ENCODE results near the gene SNCB.

The SNCB gene

DNA sequence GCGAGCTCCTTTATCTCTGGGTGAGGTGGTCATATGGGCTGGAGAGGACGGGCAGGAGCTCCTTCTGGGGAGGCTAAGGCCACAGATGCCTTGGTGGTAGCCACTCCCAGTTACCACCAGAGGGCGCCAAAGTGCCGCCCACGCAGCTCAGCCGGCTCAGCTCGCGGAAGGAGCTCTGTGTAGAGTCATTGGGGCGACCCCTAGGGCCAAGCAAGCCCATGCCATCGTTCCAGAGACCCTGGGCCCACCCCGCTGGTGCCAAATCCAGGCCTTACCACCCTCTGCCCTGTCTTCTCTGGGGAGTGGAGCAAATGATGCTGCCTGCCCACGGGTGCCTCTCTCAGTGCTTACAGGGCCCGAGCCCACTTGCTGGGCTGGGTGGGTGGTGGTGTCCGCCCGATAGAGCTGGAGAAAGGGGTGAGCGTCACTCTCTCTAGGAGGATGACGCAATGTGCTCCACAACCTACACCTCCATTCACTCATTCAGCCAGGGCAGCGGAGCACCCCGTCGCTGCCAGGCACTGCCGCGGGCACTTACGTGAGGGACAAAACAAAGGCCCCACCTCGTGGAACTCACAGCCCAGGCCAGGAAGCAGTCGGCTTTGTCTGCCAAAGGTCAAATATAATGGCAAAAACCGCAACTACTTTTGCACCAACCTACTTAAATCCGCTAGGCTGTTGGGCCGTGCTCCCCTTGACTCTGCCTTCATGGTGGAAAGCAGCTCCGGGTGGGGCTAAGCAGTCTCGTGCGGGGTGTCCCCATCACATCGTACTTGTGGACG is 30.7 kb upstream of the SNCB start:
- peak; percentile 77 for DNase-seq

DNA sequence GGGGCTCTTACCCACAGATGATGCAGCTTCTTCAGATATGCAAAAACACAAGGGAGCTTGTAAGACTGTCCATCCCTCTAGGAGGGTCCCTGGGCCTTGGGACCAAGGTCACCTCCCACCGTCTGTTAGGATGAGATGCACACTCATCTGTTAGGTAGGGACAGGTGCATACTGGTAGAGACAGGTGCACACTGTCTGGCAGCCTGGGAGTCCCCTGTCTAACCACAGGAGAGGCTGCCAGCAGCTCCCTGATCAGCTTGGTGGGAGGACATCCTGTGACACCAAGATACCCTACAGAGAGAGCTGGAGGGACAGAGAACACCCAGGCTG is 30.2 kb upstream of the SNCB start:
- DNase-seq: no peak

DNA sequence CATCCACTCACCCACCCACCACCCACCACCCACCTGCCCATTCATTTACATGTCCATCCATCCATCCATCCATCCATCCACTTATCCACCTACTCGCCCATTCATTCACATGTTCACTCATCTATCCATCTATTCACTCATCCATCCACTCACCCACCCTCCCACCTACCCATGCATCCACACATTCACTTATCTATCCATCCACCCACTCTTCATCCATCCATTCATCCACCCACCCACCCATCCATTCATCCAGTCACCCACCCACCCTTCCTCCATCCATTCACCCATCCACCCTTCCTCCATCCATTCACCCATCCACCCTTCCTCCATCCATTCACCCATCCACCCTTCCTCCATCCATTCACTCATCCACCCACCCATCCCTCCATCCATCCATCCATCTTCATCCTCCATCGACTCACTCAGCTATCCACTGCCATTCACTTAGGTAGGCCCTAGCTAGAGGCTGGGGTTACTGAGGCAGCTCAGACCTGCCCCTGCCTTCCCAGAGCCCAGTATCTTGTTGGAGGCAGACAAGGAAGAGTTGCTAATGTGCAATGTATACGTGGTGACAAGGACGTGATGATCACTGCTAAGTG is 29.6 kb upstream of the SNCB start:
- DNase-seq: no peak

DNA sequence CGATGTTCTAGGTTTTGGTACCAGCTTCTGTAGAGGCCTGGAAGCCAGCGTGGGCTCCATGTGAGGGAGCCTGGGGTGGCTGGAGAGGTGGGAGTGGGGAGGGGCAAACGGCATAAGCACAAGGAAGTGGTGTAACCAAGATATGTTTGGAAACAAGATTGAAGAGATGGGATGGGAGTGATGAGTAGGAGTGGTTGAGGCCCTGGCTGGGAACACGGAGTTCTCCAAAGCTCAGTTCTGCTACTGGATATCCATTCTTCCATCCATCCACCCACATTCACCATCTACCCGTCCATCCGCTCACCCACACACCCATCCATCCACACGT is 29.1 kb upstream of the SNCB start:
- no peak for DNase-seq

DNA sequence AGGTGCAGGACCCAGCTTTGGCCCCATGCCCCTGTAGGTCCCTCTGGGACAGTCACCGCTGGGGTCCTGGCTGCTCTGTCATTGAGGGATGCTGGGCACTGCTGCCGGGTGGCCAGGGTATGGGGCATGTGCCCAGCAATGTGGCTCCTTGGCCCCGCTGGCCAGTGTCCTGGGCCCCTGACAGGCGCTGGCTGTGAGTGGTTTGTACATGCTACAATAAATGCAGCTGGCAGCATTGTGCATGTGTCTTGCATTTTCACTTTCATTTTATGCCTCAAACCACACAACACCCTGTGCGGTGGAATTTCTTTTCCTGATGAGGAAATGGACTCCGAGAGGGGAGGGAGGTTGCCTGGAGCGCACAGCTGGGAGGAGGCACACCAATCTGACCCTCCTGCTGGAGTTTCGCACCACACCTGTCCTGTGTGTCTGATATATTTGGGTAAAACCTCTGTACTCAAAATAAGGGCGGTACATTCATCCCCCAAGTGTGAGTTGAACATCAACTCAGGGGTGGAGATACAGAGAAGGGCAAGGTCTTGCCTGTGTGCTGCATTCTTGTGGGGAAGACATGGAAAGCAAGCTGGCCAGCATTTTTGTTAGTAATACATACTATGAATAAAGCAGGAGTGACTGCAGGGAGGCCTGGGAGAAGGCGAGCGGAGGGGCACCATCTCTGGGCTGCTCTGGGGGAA is 28.6 kb upstream of the SNCB start:
- DNase-seq: peak; percentile 18

DNA sequence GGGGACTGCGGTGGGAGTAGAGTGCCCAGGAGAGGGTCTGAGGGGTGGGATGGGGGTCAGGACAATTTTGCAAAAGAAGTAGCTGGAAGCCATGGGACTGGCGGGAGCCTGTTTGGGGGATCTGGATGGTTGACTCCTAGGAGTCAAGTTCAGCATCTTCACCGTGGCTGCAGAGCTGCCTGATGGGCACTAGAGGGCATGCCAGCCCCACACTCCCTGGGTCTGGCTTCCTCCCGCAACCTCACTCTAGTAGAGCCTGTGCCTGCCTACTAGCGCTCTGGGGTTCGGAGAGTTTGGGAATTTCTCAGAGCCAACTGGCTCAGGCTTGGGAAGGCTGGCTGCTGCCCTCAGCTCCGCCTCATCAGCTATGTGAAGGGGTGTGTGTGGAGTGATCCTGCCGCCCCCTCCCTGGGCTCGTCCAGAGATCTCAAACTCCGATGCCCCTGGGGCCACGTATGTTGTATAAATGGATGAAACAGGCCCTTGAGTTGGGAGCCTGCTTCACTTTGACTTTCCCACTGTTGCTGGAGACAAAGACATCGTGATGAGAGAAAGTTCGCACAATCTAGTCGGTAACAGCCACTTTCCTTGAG is 27.8 kb upstream of the SNCB start:
- peak; percentile 72 for DNase-seq

DNA sequence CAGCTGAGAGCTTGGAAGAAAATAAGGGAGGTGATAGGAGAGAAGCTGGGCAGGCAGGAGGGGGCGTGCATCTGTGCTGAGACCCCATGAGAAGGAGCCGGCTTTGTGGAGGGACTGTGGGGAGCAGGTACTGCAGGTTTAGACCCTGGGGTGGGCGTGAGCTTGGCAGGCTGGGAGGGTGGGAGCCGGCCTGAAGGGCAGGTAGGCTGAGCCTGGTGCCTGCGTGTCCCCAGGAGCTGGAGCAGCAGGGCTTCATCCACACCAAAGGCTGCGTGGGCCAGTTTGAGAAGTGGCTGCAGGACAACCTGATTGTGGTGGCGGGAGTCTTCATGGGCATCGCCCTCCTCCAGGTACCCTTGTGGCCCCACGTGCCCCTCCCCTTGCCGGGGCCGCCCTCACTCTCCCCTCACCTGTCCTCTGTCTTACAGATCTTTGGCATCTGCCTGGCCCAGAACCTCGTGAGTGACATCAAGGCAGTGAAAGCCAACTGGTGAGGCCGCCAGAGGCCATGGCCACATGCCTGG is 26.2 kb upstream of the SNCB start:
- no peak for DNase-seq

DNA sequence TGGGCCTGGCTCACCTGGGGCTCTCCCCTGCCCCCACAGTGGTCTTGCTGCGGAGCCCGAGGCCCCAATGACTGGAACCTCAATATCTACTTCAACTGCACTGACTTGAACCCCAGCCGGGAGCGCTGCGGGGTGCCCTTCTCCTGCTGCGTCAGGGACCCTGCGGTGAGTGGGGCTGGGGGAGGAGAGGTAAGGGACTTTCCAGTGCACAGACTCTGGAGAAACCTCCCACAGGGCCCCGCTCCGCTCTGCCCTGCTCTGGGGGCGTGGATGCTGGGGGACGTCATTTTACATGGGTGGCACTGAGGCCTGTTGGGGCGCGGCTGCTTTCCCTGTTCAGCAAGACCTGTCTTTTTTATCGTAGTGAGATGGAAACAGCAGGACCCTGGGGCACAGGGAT is 24.5 kb upstream of the SNCB start:
- DNase-seq: no peak

DNA sequence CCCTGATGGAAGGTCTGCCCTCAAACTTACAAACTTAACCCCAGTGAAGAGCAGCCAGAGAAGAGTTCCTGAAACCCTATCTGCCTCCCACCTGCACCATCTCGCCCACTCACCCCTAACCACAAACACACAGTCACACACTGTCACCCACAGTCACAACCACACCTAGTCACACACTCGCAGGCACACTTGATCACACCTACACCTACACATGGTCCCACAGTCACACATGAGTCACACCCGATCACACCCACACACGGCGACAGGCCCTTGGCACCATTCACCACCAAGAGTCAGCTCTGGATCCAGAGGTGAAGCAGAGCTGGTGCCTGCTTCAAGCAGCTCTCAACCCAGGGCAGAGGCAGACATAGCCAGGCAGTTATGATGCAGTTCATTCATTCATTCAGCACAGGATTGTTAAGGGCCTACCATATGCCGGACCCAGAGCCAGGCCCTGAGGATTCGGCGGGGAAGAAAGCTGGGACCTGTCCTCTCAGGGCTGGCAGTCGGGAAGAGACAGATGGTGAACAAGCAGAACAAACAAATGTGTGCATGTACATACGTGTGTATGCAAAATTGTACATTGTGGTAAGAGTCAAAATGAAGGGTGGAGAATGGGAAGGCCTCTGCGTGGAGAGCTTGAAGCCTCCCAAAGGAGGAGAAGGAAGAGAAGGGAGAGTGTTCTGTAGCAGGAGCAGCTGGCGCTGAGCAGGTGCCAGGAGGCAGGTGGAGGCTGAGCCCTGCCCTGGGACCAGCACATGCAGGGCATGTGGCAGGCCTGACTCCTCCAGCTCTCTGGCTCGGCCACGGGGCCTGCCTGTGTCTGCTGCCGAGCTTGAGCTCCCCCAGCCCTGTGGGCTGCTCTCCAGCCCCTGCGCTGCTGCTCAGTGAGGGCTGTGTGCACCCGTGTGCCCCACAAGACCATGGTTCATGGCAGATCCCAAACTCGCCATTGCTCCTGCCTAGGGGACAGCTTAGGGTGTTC is 23.4 kb upstream of the SNCB start:
- peak; percentile 75 for DNase-seq

DNA sequence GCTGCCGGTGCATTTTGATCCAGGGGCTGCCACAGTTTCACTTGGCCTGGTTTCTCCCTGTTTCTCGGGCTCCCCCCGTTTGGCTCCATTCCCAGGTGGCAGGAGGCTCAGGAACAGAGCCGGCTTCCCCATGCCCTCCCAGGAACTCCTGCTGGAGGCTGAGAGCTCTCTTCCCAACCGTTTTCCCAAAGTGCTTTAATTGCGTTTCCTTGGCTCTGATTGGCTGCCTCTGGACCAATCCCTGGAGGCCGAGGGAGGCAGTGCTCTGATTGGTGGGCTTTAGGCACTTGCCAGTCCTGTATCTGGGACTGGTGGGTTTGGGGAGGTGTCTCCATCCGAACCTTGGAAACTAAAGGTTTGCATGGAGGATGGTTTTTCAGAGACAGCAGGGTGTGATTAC is 21.8 kb upstream of the SNCB start:
- DNase-seq: no peak

DNA sequence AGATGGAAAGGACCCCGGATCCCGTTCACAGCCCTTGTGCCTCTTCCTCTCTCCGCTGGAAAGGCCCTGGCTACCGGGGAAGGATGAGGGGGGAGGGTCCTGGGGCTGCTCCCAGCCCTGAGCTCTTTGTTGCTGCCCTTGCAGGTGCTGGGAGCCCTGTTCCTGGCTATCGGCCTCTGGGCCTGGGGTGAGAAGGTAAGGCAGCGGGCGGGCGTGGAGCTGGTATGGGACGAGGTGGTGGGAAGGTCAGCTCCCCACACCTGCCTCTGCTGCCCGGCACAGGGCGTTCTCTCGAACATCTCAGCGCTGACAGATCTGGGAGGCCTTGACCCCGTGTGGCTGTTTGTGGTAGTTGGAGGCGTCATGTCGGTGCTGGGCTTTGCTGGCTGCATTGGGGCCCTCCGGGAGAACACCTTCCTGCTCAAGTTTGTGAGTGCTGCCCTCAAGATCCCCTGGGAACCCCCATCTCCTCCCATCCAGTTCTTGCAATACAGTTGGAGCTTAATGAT is 21.2 kb upstream of the SNCB start:
- no peak for DNase-seq

DNA sequence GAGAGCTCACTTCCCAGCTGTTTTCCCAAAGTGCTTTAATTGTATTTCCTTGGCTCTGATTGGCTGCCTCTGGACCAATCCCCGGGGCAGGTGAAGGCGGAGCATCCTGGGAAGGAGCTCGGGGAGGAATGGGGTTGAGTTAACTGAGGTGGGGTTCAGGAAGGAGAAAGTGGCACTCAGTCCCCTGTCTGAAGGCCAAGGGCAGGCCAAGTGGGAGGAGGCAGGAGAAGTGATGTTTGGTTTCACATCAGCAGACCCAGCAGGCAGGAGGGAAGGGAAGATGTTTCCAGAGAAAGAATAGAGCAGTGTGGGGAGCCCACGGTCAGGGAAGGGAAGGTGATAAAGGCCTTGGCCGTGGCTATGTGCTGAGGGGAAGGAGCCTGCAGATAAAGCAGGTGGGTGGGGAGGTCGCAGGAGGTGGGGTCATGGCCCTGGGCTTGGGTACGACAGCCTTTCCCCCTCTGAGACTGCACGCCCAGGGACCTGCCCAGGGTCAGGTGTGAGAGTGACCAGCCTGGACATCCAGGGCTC is 20.1 kb upstream of the SNCB start:
- DNase-seq: no peak

DNA sequence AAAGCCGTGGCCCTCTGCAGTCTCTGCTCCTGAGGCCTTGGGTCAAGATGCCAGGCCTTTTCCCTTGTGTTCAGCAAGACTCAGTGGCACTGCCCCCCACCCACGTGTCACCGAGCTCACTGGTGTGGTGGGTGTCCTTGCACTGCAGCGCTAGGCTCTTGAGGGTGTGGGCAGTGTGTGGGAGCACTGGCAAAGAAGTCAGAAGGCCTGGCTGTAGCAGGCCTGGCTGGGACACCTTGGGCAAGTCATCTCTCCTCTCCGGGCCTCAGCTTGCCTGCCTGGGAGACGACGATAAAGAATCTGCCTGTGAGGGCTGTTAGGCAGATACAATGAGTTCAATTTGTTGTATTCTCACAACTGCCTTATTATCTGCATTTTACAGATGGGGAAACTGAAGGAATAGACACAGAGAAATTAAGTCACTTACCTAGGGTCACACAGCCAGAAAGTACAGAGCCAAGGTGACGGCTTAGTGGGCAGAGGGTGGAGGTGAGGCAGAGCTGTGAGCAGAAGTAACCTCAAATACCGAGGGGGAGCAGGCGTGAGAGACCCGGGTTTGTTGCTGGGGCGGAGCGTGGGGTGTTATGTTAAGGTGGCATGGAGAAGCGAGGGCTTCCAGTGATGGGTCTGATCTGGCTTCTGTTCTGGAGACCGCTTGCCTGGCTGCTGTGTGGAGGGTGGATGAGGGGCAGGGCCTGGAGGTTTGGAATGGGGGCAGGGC is 18.3 kb upstream of the SNCB start:
- DNase-seq: no peak

DNA sequence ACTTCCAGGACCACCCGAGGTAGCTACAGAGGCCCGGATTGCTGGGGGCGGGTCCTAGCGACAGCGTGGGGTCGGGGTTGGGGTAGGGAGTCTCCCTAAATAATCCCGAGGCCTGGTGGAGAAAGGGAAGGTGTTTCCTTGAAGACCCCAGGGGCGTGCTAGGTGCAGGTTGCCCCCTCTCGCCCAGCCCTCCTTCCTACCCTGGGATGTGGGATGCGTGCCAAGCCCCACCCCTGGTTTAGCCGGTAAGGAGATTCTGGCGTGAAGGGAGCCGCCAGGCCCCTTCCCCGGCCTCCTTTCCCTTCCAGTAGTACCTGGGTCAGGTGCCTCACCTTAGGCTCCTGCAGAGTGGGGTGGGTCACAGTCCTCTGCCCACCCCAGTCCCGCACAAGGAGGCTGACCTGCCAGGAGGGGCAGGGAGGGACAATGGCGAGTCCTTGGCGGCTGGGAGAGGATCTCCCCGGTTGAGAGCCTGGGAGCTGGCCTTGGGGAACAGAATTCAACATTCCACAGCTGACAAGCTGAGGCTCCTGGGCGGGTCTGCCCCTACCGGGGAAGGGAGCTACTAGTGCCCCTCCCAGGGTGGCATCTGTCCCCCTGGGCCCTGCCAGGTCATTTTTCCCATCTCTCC is 17.6 kb upstream of the SNCB start:
- DNase-seq: no peak

DNA sequence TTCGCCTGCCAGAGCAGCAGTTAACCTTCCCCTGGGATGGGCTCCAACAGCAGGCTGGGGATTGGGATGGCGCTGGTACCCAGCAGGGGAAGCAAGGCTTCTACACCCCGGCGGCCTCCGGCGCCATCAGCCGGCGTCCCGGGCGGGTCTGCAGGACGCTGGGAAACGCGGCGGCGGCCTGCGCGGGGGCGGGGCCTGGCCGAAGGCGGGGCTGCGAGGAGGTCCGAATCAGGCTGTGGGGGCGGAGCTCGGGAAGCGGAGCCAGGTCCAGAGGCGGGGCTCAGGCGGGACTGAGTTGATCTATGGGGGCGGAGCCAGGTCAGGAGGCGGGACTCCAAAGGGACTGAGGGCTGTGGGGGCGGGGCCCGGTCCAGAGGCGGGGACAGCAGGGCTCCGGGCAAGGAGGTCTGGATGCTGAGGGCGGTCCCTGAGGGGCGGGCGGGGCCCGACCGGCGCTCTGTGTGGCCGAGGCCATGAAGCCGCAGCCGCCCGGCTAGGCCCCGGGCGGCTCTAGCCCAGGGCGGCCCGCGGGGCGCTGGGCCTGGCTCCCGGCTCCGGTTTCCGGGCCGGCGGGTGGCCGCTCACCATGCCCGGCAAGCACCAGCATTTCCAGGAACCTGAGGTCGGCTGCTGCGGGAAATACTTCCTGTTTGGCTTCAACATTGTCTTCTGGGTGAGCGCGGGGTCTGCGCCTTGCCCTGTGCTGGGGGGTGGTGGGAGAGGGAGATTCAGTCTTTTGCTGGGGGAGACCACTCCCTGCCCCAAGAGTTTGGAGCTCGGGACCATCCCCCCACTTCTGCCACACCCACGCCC is 16.9 kb upstream of the SNCB start, which contains the start of gene TSPAN17:
Gene TSPAN17 (plus strand): TSS at position 455 of the 813 bp plus-strand sequence. CDS start 132 bp downstream, at position 587.
- peak; percentile 100 for DNase-seq

DNA sequence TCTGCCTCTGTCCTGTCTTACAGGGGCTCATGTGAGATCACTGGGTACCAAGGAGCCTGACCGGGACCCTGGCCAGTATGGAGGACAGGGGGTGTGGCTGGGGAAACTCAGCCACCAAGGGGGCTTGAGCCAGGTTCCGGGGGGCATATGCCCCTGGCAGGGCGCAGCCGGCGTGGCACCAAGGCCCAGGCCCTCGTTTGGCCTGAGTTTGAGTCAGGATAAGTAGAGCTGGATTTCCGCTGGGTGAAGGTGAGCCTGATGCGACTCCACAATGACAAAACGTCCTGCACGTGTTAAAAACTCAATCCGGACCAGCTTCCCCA is 16.3 kb upstream of the SNCB start:
- DNase-seq: no peak

DNA sequence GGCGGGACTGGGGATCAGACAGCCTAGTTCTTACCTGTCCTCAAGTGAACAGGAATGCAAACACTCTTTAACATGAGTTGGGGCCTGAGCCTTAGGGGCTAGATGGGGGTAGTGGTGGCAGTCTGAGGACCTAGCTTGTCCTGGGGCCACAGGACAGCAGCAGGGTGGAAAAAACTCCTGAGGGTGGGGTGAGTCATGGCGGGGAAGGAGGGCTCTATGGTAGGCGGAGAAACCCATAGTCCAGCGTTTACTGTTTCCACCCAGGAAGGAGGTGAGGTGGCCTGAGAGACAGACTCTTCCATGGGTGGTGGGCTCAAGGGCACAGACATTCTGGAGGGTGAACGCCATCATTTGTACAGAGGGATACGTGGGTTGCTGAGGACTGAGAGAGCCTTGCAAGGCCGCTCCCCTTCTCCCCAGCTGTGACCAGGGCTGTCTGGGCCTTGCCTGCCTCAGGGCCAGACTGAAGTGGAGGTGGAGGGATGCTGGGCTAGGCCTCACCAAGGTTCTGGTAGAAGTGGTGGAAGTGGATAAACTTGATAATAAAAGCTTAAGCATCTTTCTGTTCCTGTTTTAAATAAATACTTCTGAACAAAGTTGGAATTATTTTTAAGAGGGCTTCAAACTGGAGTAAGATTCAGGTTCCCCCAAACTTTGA is 15.8 kb upstream of the SNCB start:
- DNase-seq: no peak

DNA sequence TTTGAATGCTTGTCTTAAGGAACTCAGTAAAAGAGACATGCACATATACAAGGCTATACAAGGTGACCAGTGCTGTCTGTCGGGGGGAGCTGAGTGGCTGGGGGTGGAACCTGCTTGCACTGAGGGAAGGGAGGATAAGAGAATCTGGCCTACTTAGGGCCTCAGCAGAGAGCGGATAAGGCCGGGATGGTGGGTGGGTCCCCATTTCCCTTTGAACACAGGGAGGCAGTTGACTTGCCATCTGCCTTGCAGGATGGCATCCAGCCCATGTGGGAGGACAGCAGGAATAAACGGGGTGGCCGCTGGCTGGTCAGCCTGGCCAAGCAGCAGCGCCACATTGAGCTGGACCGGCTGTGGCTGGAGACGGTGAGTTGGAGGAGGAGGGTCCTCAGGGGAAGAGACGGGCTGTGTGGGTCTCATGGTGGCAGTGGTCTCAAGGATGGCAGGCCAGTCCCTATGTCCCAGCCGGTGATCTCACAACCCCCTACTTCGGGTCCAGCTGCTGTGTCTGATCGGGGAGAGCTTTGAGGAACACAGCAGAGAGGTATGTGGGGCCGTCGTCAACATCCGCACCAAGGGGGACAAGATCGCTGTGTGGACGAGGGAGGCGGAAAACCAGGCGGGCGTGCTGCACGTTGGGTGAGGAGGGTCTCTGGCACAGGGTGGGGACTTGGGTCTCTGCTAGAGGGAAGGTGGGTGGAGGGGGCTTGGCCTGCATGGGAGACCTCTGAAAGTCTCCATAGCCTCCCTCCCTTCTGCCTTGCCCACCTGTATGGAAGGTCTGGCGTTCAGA is 14.7 kb upstream of the SNCB start:
- no peak for DNase-seq

DNA sequence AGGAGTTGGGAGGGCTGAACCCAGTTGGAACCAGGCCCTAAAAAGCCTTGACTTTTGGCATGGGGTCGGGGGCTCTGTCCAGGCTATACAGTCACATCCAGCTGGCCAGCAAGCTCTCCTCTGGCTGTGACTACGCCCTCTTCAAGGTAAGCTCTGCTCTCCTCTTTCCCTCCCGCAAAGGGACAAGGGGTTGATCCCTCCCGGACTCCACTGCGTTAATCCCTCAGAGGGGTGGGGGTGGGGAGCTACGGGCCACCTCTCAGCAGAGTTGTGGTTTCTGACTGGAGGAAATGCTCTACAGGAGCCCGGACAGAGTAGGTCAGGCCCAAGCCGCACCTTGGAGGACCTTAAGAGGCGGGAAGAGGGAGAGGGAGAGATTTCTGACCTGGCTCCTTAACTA is 14.0 kb upstream of the SNCB start:
- no peak for DNase-seq
